ENCODE results near the gene ARHGAP1.

Gene ARHGAP1

DNA sequence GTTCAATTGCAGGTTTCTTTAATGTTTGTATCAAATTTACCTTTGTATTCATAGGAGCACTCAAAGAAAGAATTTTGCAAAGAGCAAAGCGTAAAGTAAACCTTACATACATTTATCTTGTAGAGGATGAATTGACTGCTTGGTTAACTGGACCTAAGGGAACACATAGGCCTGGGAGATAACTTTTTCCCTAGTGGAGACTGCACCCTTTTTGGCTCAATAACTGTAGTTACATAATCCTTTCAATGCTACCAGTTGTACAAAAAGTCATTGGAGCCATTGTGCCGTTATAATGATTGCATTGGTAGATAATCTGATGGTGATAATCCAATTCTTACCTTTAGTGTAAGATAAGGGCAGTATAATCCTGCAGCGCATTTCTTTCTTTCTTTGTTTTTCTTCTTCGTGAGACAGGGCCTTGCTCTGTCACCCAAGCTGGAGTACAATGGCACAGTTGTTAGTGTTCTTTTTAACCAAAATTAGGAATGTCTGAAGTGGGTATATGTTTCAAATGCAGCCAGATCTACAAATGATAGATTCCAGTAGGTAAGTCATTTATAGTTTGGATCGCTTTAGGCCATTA lies 64.8 kb downstream of the ARHGAP1 start:
- DNase-seq: no peak

- DNase-seq: no peak
Measured at GRCh38 chr11:46633291-46634217, 66.9 kb downstream of the ARHGAP1 start.

DNA sequence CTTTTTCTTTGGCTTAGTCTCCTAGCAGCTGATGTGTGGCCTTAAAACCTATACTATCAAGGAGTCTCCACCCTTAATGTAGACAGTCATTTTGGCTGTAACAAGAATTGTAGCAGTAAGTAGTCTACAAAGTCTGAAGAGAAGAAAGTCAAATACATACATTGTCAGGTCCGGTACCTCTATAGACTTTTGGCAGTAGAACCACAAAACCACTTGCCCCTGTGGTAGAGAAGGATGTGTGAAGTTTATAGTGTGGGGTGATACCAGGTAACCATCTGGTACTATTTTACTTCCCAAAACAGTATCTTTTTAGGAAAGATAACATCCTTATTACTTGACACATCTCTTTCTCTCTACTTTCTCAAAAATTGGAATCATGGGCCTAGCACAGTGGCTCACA lies 67.9 kb downstream of the ARHGAP1 start:
- DNase-seq: no peak

- no peak for DNase-seq
Measured at GRCh38 chr11:46631676-46632075, 68.7 kb downstream of the ARHGAP1 start.

GRCh38 chr11:46630237-46630636 lies 70.2 kb downstream of the ARHGAP1 start:
- no peak for DNase-seq

GRCh38 chr11:46628961-46629360 lies 71.5 kb downstream of the ARHGAP1 start:
- no peak for DNase-seq
